ENCODE data around the gene CD7.

Gene CD7

DNA sequence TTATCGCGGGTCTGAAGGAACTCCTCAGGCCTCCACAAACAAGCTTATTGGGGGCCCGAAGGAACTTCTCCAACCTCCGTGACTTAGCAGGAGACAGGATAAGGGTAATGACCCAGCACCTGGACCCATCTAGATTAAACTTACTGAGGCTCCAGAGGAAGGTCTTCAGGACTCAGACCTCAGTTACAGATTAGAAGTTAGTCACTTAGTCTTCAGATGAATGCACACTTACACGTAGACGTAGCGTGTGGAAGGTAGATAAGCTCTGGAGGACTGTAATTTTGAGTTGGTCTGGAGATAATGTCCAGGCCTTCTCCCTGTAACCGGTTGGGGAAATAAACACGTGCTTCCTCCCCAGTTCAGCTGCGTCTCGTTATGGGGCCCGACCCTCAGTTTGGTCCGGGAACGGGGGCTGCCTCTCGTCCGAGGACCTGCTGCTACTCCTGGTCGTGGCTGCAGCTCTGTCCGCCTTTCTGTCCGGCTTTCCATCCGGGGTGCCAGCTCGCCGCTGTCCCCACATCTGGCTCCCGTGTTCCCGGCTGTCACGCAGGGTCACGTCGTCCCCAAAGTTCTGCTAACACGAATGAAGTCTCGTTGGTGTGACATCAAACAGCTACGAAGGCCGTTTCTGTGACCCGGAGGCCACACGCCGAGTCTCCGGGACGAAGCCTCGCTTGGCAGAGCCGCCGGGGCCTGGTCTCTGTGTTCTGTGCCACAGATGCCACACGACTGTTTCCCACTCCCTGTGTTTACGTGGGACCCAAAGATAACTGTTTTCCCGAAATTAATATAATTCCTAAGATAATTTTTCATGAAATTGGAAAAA lies 28.0 kb upstream of the CD7 start:
- no peak overlapping the region for H3K27ac ChIP-seq (ENCODE audit: low read depth, low read length)
- no peaks in the 10 kb centered on the region for H3K4me1 ChIP-seq (ENCODE audit: control insufficient read depth, insufficient read depth, low read length)
- H3K27me3 ChIP-seq (ENCODE audit: control insufficient read depth, insufficient read depth, low read length): no peaks in the 10 kb centered on the region
- no peak overlapping the region for H3K9ac ChIP-seq (ENCODE audit: low read depth, low read length)
- H3K4me3 ChIP-seq (ENCODE audit: low read depth, low read length): no peak overlapping the region
- no peaks in the 10 kb centered on the region for H3K9me3 ChIP-seq (ENCODE audit: control insufficient read depth, insufficient read depth, low read length)
- no peaks in the 10 kb centered on the region for H3K36me3 ChIP-seq (ENCODE audit: control insufficient read depth, insufficient read depth, low read length)

DNA sequence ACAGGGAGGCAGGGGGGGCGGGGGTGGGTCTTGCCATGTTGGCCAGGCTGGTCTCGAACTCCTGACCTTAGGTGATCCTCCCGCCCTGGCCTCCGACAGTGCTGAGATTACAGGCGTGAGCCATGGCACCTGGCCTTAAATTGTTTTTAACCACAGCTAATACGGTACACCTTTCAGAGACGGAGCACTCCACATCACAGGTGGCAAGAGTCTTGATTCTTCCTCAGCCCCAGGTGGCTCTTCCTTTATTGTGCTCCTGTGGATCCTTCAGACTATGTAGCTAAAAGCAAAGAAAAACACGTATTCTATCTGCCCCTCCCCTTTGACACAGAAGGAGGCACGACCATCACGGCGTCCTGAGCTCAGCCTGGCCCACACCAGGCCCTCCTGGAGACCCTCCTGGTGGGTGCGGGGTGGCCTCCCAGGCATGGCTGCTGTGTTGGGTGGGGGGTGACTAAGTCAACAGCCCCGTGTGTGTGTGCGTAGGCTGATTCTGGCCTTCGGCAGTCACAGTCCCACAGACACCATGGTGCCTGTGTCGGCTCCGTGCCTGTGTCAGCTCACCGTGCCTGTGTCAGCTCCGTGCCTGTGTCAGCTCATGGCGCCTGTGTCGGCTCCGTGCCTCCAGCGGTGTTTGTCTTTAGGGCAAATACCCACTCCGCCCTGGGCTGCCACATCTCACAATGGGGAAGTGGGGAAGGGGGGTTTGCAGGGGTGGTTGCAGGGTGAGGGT lies 26.9 kb upstream of the CD7 start:
- Histone ChIP-seq H3K27me3 (ENCODE audit: control insufficient read depth, insufficient read depth, low read length) (peaks cover 3% of the 10 kb centered on the region; the same call in 1 of the 2 replicates), H3K9ac (ENCODE audit: low read depth, low read length) (no peak overlapping the region), H3K36me3 (ENCODE audit: control insufficient read depth, insufficient read depth, low read length) (no peaks in the 10 kb centered on the region), H3K4me1 (ENCODE audit: control insufficient read depth, insufficient read depth, low read length) (peaks cover 3% of the 10 kb centered on the region; the same call in 1 of the 2 replicates), H3K4me3 (ENCODE audit: low read depth, low read length) (no peak overlapping the region), H3K27ac (ENCODE audit: low read depth, low read length) (no peak overlapping the region), H3K9me3 (ENCODE audit: control insufficient read depth, insufficient read depth, low read length) (no peaks in the 10 kb centered on the region)

DNA sequence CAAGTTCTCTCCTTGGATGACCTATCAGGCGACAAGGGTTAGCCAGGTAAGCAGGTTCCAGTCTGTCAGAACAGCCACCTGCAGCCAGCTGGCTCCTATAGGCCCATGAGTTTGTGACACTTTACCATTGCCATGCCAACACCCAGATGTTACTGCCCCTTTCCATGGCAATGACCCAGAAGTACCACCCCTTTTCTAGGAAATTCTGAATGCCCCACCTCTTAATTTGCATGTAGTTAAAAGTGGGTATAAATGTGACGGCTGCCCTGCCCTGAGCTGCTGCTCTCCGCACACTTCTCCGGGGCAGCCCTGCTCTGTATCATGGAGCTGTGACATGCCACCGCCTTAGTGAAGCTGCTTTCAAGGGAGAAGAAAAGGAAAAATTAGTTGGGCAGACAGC lies 26.2 kb upstream of the CD7 start:
- Histone ChIP-seq H3K27ac (ENCODE audit: low read depth, low read length) (no peak overlapping the region), H3K36me3 (ENCODE audit: control insufficient read depth, insufficient read depth, low read length) (no peaks in the 10 kb centered on the region), H3K9me3 (ENCODE audit: control insufficient read depth, insufficient read depth, low read length) (no peaks in the 10 kb centered on the region), H3K27me3 (ENCODE audit: control insufficient read depth, insufficient read depth, low read length) (peaks cover 3% of the 10 kb centered on the region; the same call in 1 of the 2 replicates), H3K4me1 (ENCODE audit: control insufficient read depth, insufficient read depth, low read length) (peaks cover 5% of the 10 kb centered on the region; the same call in 1 of the 2 replicates), H3K9ac (ENCODE audit: low read depth, low read length) (no peak overlapping the region), H3K4me3 (ENCODE audit: low read depth, low read length) (no peak overlapping the region)

DNA sequence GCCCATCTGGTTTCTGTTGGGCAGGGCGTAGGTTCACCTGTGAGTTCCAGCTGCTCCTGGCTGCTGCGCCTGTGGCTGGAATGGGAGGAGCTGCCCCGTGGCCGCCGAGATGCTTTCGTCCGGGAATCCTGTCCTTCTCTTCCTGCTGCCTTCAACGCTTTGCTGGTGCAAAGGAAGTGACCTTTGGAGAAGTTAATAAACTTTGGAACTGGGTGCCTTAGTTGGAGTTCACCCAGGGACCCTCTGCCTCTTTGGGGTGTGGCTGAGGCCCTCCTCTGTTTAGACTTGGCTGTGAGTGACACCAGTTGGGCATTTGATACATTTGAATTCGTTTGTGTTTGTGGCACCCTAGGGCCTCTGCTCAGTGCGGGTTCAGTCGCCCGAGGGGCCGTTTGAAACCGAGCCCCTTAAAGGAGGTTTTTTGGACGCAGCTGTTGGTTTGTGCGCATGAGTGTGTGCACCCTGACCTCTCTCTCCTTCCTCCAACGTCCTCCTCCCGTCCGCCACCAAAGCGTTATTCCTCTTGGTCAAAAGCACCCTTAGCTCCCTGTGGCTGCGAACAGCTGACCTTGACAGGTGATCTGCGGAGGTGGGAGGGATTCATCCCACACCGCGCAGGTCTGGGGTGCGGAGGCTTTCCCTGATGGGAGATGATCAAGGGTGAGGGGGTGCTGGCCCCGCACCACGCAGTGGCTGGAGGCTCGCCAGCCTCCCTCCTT lies 25.1 kb upstream of the CD7 start:
- no peak overlapping the region for H3K4me3 ChIP-seq (ENCODE audit: low read depth, low read length)
- no peaks in the 10 kb centered on the region for H3K9me3 ChIP-seq (ENCODE audit: control insufficient read depth, insufficient read depth, low read length)
- H3K4me1 ChIP-seq (ENCODE audit: control insufficient read depth, insufficient read depth, low read length): peaks cover 5% of the 10 kb centered on the region; the same call in 1 of the 2 replicates
- H3K27me3 ChIP-seq (ENCODE audit: control insufficient read depth, insufficient read depth, low read length): peaks cover 3% of the 10 kb centered on the region; the same call in 1 of the 2 replicates
- no peak overlapping the region for H3K9ac ChIP-seq (ENCODE audit: low read depth, low read length)
- no peak overlapping the region for H3K27ac ChIP-seq (ENCODE audit: low read depth, low read length)
- H3K36me3 ChIP-seq (ENCODE audit: control insufficient read depth, insufficient read depth, low read length): no peaks in the 10 kb centered on the region

DNA sequence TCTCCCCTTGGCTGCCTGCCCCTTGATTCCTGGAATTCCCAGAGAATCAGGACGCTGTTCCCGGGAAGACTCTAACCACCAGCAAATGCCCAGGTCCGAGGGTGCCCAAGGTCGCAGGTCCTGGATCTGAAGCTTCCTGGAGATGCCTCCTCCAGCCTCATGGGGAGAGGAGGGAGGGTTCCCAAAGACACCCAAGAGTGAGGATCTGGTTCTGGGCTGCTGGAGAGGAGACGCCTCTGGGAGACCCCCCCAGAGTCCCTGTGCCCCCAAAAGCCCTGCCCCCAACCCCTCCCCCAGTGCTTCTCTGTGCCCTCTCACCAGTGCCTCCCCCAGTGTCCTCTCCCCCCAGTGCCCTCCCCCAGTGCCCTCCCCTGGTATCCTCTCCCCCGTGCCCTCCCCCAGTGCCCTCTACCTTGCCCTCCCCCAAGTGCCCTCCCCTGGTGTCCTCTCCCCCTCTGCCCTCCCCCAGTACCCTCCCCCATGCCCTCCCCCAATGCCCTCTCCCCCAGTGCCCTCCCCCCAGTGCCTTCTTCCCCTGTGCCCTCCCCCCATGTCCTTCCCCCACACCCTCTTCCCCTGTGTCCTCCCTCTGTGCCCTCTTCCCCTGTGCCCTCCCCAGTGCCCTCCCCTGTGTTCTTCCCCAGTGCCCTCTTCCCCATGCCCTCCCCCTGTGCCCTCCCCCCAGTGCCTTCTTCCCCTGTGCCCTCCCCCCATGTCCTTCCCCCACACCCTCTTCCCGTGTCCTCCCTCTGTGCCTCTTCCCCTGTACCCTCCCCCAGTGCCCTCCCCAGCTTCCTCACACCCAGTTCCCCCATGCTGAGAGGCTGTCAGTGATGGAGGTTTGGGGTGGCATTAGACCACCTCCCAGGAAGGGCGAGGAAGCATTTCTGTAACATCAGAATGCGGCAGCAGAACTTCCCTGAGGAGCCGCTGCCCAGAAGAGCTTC lies 22.5 kb upstream of the CD7 start:
- Histone ChIP-seq H3K4me3 (ENCODE audit: low read depth, low read length) (no peak overlapping the region), H3K9ac (ENCODE audit: low read depth, low read length) (no peak overlapping the region), H3K4me1 (ENCODE audit: control insufficient read depth, insufficient read depth, low read length) (peaks cover 8% of the 10 kb centered on the region; the same call in 1 of the 2 replicates), H3K9me3 (ENCODE audit: control insufficient read depth, insufficient read depth, low read length) (no peaks in the 10 kb centered on the region), H3K27ac (ENCODE audit: low read depth, low read length) (no peak overlapping the region), H3K36me3 (ENCODE audit: control insufficient read depth, insufficient read depth, low read length) (no peaks in the 10 kb centered on the region), H3K27me3 (ENCODE audit: control insufficient read depth, insufficient read depth, low read length) (peaks cover 8% of the 10 kb centered on the region)

DNA sequence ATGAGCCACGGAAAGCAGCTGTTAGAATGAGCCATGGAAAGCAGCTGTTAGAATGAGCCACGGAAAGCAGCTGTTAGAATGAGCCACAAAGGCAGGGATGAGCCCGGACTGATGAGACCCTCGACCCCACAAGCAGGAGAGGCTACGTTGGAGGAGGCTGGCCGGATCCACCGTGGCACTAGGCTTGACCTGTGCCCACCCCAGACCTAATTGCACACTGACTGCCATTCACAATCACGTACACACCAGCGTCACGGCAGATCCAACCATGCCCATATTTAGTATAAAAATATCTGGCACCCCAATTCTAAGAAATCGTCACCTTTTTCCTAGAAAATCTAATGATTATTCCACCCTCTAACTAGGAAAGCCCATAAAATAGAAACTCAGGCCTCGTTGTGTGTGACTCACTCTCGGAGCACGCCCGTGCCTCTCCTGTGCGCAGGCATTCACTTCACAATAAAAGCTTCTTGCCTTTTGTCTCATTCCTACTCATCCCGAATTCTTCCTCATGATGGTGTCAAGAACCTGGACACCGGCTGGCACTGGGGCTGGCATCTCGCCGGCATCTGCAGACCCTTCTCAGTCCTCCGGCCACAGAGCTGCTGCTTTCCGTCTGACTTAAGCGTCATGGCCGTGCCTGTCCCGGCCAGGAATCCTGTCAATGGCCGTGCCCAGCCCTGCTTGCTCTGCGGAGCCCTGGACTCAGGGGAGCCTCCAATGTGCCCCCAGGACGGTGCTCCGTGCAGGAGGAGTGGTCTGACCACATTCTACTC lies 21.6 kb upstream of the CD7 start:
- H3K36me3 ChIP-seq (ENCODE audit: control insufficient read depth, insufficient read depth, low read length): no peaks in the 10 kb centered on the region
- no peaks in the 10 kb centered on the region for H3K9me3 ChIP-seq (ENCODE audit: control insufficient read depth, insufficient read depth, low read length)
- H3K4me1 ChIP-seq (ENCODE audit: control insufficient read depth, insufficient read depth, low read length): peaks cover 8% of the 10 kb centered on the region; the same call in 1 of the 2 replicates
- H3K27me3 ChIP-seq (ENCODE audit: control insufficient read depth, insufficient read depth, low read length): peaks cover 16% of the 10 kb centered on the region
- H3K9ac ChIP-seq (ENCODE audit: low read depth, low read length): no peak overlapping the region
- no peak overlapping the region for H3K27ac ChIP-seq (ENCODE audit: low read depth, low read length)
- H3K4me3 ChIP-seq (ENCODE audit: low read depth, low read length): no peak overlapping the region

DNA sequence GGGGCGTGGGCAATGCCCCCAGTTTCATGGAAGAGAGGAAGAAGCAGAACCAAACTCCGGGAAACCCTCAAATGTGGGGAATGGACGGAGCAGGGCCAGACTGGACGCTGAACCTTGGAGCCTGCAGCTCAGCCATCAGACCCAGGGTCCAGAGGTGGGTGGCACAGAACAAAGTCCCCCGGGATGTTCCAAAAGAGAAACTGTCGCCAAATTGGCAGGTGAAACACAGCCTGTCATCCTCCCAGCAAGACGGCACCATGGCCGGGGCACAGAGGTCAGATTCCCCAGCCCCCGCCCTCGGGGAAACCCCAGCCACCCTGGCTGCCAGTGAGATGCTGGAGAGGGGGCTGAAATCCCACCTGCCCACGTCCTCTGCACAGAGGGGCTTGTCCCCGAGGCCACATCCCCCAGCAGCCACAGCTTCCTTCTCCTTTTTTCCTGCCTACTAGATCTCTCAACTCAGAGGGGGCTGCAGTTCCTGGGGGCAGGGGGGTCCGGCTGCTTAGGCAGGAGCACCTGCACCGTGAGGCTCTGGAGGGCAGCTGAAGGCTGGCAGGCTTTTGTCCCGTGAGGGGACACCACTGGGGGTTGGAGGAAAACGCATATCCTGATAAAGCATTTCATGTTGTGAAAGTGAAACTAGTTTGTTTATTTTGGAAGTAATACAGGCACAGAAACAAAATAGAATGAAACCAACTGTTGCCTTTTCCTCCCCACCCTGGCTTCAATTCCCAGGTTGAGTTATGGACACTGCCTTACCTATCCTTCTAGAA lies 17.4 kb upstream of the CD7 start:
- Histone ChIP-seq H3K27me3 (ENCODE audit: control insufficient read depth, insufficient read depth, low read length) (peaks cover 41% of the 10 kb centered on the region), H3K9ac (ENCODE audit: low read depth, low read length) (no peak overlapping the region), H3K4me3 (ENCODE audit: low read depth, low read length) (no peak overlapping the region)

DNA sequence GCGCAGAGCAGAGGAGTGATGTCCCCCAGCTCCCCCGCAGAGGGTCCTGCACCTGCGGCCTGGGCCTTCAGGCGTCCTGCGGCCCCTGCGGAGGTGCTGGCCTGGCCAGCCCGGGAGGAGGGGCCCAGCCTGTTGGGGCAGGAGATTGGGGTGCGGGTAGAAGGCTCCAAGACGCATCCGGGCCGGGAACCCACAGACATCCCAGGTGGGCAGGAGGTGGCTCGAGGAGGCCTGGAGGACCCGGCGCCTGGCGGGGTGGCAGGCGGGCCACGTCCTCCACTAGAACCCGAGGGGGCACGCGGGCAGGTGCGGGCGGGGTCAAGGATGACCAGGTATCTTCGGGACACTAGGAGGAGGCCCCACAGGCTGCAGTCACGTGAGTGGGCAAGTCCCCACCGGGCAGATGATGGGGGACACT lies 16.8 kb upstream of the CD7 start:
- Histone ChIP-seq H3K9ac (ENCODE audit: low read depth, low read length) (no peak overlapping the region), H3K4me3 (ENCODE audit: low read depth, low read length) (no peak overlapping the region), H3K27ac (ENCODE audit: low read depth, low read length) (no peak overlapping the region)

More for the DNA sequence above, 17.4 kb upstream of the CD7 start:
- Histone ChIP-seq H3K27ac (ENCODE audit: low read depth, low read length) (no peak overlapping the region), H3K36me3 (ENCODE audit: control insufficient read depth, insufficient read depth, low read length) (no peaks in the 10 kb centered on the region), H3K9me3 (ENCODE audit: control insufficient read depth, insufficient read depth, low read length) (no peaks in the 10 kb centered on the region), H3K4me1 (ENCODE audit: control insufficient read depth, insufficient read depth, low read length) (peaks cover 13% of the 10 kb centered on the region)

More for the DNA sequence above, 16.8 kb upstream of the CD7 start:
- H3K36me3 ChIP-seq (ENCODE audit: control insufficient read depth, insufficient read depth, low read length): no peaks in the 10 kb centered on the region
- H3K27me3 ChIP-seq (ENCODE audit: control insufficient read depth, insufficient read depth, low read length): peaks cover 38% of the 10 kb centered on the region
- H3K9me3 ChIP-seq (ENCODE audit: control insufficient read depth, insufficient read depth, low read length): no peaks in the 10 kb centered on the region
- peaks cover 8% of the 10 kb centered on the region for H3K4me1 ChIP-seq (ENCODE audit: control insufficient read depth, insufficient read depth, low read length)
